Prostate gland (tissue), 2 donors: Measurements from ENCODE around the gene CIC. TPM values are rescaled to one million over a fixed set of nuclear protein-coding genes. Genes with fewer than 3 reads are reported as not detected.

ENCODE experiments used
- DNase-seq: peaks from one replicate; pipeline ENCODE4 v3.0.0-alpha.2; 2019; ENCODE audit warnings: low spot score
- H3K27ac ChIP-seq, 2 donors: fragments of 200-600 bp; sonication (generic); 2 replicates each; pipeline ENCODE4 v1.5.1; 2017 to 2019
- H3K27me3 ChIP-seq: fragments of 200-600 bp; sonication (generic); replicated peaks from 2 replicates; pipeline ENCODE4 v1.5.1; 2019; ENCODE audit not compliant: insufficient read depth
- H3K36me3 ChIP-seq, 2 donors: fragments of 200-600 bp; sonication (generic); 1 replicate in 1 of 2; 2 replicates in 1 of 2; pipeline versions ENCODE4 v1.5.1 to v1.8.1; 2017 to 2019
- H3K4me1 ChIP-seq: fragments of 200-600 bp; sonication (generic); replicated peaks from 2 replicates; pipeline ENCODE4 v1.5.1; 2019
- H3K4me3 ChIP-seq, 2 donors: fragments of 200-600 bp; sonication (generic); 2 replicates each; pipeline ENCODE4 v1.5.1; 2017 to 2019
- H3K9me3 ChIP-seq: fragments of 200-600 bp; sonication (generic); 2 replicates; pipeline ENCODE4 v1.5.1; 2017
- POLR2A ChIP-seq: fragments of 450-650 bp; IDR thresholded peaks from one replicate; pipeline ENCODE4 v1.6.1; 2016; ENCODE audit warnings: antibody characterized with exemption, mild to moderate bottlenecking
- POLR2AphosphoS5 ChIP-seq: sonication (generic); formaldehyde crosslinking; IDR thresholded peaks from one replicate; pipeline ENCODE4 v1.6.1; 2017; ENCODE audit warnings: antibody characterized with exemption
- WGBS: methylation state at CpG from one replicate; pipeline ENCODE4 v1.1.5; 2018; 5-methylcytosine and 5-hydroxymethylcytosine counted together
- intact Hi-C: fragments of 100-400 bp; cut with DNase I; formaldehyde crosslinking; loops from one replicate; pipeline ENCODE4 v1.14.2; 2022
- total RNA-seq, 2 donors: library from RNA; depleted of rRNA; stranded (reverse); fragments of >200 nt; gene quantifications; one replicate each; pipeline ENCODE4 v1.1.0, GENCODE V29; 2016
- TF ChIP-seq, protein P1 (sequence below), 4 experiments: fragments of 200-600 bp in 2 of 4; fragments of 450-650 bp in 2 of 4; sonication (generic) in 2 of 4; IDR thresholded peaks; 1 replicate in 3 of 4; 2 replicates in 1 of 4; pipeline ENCODE4 v1.5.1; 2016 to 2019; ENCODE audit warnings: antibody characterized with exemption in 4 of 4, mild to moderate bottlenecking in 2 of 4, moderate library complexity in 2 of 4

The CIC gene
- total RNA-seq, 2 donors from 2014 or later, result 64.6 to 145 TPM

GRCh38 chr19:42293540-42293939 is 24.5 kb downstream of the CIC start:
- no peak for DNase-seq
- Histone ChIP-seq H3K36me3 (peaks cover 6 to 32% of the 10 kb centered on the region in 2 donors), H3K4me3 (no peak overlapping the region), H3K4me1 (no peaks in the 10 kb centered on the region), H3K27me3 (no peaks in the 10 kb centered on the region), H3K9me3 (no peaks in the 10 kb centered on the region), H3K27ac (no peak overlapping the region)
- intact Hi-C loops, result no loop called here
- TF ChIP-seq, protein P1, sequence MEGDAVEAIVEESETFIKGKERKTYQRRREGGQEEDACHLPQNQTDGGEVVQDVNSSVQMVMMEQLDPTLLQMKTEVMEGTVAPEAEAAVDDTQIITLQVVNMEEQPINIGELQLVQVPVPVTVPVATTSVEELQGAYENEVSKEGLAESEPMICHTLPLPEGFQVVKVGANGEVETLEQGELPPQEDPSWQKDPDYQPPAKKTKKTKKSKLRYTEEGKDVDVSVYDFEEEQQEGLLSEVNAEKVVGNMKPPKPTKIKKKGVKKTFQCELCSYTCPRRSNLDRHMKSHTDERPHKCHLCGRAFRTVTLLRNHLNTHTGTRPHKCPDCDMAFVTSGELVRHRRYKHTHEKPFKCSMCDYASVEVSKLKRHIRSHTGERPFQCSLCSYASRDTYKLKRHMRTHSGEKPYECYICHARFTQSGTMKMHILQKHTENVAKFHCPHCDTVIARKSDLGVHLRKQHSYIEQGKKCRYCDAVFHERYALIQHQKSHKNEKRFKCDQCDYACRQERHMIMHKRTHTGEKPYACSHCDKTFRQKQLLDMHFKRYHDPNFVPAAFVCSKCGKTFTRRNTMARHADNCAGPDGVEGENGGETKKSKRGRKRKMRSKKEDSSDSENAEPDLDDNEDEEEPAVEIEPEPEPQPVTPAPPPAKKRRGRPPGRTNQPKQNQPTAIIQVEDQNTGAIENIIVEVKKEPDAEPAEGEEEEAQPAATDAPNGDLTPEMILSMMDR (IDR thresholded peaks at IDR 0.05), result no peak
- TF ChIP-seq POLR2AphosphoS5, result no peak
- 82% methylated on average over 17 of the region's 17 CpGs for WGBS

DNA sequence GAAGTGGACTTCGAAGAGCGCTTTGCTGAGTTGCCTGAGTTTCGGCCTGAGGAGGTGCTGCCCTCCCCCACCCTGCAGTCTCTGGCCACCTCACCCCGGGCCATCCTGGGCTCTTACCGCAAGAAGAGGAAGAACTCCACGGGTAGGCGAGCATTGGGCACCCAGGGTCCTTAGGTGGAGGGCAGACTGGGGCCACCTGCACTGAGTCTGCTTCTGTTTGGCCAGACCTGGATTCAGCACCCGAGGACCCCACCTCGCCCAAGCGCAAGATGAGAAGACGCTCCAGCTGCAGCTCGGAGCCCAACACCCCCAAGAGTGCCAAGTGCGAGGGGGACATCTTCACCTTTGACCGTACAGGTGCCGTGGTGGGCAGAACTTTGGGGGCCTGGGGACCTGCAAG is 24.9 kb downstream of the CIC start:
- no peak overlapping the region for H3K27ac ChIP-seq
- no peaks in the 10 kb centered on the region for H3K27me3 ChIP-seq
- intact Hi-C loops, result no loop called here
- H3K4me1 ChIP-seq, result no peaks in the 10 kb centered on the region
- H3K4me3 ChIP-seq, result no peak overlapping the region
- 90% methylated on average over 13 of the region's 15 CpGs for WGBS
- TF ChIP-seq, protein P1 (IDR thresholded peaks at IDR 0.05), result no peak
- TF ChIP-seq POLR2AphosphoS5 (no peak), POLR2A (no peak)
- H3K9me3 ChIP-seq, result no peaks in the 10 kb centered on the region
- peaks cover 4 to 29% of the 10 kb centered on the region in 2 donors for H3K36me3 ChIP-seq
- DNase-seq, result no peak

GRCh38 chr19:42294471-42295137 is 25.6 kb downstream of the CIC start:
- peaks cover 0 to 23% of the 10 kb centered on the region in 2 donors for H3K36me3 ChIP-seq
- intact Hi-C loops, result no loop called here

GRCh38 chr19:42295342-42295741 is 26.3 kb downstream of the CIC start:
- 59% methylated on average over 5 of the region's 5 CpGs for WGBS
- Histone ChIP-seq H3K27me3 (no peaks in the 10 kb centered on the region), H3K4me1 (no peaks in the 10 kb centered on the region), H3K36me3 (peaks cover 0 to 19% of the 10 kb centered on the region in 2 donors), H3K9me3 (no peaks in the 10 kb centered on the region), H3K27ac (no peak overlapping the region), H3K4me3 (no peak overlapping the region)
- TF ChIP-seq POLR2AphosphoS5, result no peak
- TF ChIP-seq, protein P1 (IDR thresholded peaks at IDR 0.05), result no peak
- TF ChIP-seq POLR2A, result no peak
- intact Hi-C loops, result no loop called here
- DNase-seq, result no peak

More at GRCh38 chr19:42294471-42295137, 25.6 kb downstream of the CIC start:
- TF ChIP-seq, protein P1 (IDR thresholded peaks at IDR 0.05), result no peak
- TF ChIP-seq POLR2A (no peak), POLR2AphosphoS5 (no peak)
- Histone ChIP-seq H3K27me3 (no peaks in the 10 kb centered on the region), H3K27ac (no peak overlapping the region), H3K4me1 (no peaks in the 10 kb centered on the region), H3K9me3 (no peaks in the 10 kb centered on the region), H3K4me3 (no peak overlapping the region)
- DNase-seq, result no peak
- WGBS, result 75% methylated on average over 24 of the region's 24 CpGs

- DNase-seq, result peak; percentile 80
- Histone ChIP-seq H3K4me3 (no peak overlapping the region), H3K4me1 (no peaks in the 10 kb centered on the region), H3K36me3 (peaks cover 0 to 13% of the 10 kb centered on the region in 2 donors), H3K27me3 (no peaks in the 10 kb centered on the region), H3K9me3 (no peaks in the 10 kb centered on the region), H3K27ac (no peak overlapping the region)
- intact Hi-C loops, result no loop called here
- TF ChIP-seq POLR2A (no peak), POLR2AphosphoS5 (peak; percentile 49)
- TF ChIP-seq, protein P1 (IDR thresholded peaks at IDR 0.05), result peak; percentile 70 to 96 (median 92)
- WGBS, result 76% methylated on average over 6 of the region's 6 CpGs
Observed at GRCh38 chr19:42295831-42296525, 26.9 kb downstream of the CIC start.
